B cell (primary cell): ENCODE measurements around the gene SKIC8.

Experiments used
- EZH2 ChIP-seq: IDR thresholded peaks from 2 replicates; pipeline ENCODE4 v1.6.1; 2012; ENCODE audit warnings: borderline replicate concordance, low read depth, mild to moderate bottlenecking, moderate library complexity, low read length; ENCODE audit not compliant: insufficient read depth, poor library complexity, severe bottlenecking
- TF ChIP-seq, protein P1 (sequence below): fragments of 200-600 bp; IDR thresholded peaks from one replicate; pipeline ENCODE4 v1.8.0; 2022; ENCODE audit warnings: antibody characterized with exemption, mild to moderate bottlenecking

- TF ChIP-seq, protein P1, sequence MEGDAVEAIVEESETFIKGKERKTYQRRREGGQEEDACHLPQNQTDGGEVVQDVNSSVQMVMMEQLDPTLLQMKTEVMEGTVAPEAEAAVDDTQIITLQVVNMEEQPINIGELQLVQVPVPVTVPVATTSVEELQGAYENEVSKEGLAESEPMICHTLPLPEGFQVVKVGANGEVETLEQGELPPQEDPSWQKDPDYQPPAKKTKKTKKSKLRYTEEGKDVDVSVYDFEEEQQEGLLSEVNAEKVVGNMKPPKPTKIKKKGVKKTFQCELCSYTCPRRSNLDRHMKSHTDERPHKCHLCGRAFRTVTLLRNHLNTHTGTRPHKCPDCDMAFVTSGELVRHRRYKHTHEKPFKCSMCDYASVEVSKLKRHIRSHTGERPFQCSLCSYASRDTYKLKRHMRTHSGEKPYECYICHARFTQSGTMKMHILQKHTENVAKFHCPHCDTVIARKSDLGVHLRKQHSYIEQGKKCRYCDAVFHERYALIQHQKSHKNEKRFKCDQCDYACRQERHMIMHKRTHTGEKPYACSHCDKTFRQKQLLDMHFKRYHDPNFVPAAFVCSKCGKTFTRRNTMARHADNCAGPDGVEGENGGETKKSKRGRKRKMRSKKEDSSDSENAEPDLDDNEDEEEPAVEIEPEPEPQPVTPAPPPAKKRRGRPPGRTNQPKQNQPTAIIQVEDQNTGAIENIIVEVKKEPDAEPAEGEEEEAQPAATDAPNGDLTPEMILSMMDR, result no peak
- no peak for TF ChIP-seq EZH2
These were observed 9.2 kb downstream of the SKIC8 start for GRCh38 chr15:78290222-78290621.
